Cerebellar nuclear complex (tissue), 1 donor: ENCODE measurements around the gene RAB8A.
"Not testable (repeated sequence)": the region's sequence is repeated elsewhere in the genome, so short reads cannot be mapped to it uniquely, and the experiment has no call there.

Experiments
- DNase-seq, 2 experiments: peaks; one replicate each; lab custom pipeline; 2025; lab: John Stamatoyannopoulos, UW

RAB8A gene

GRCh38 chr19:16112778-16113177 lies 1.1 kb downstream of the RAB8A start:
- DNase-seq, result no peak

GRCh38 chr19:16113727-16114126 lies 2.0 kb downstream of the RAB8A start:
- no peak for DNase-seq

GRCh38 chr19:16115301-16116039 lies 3.8 kb downstream of the RAB8A start:
- no peak for DNase-seq

GRCh38 chr19:16116067-16116466 lies 4.4 kb downstream of the RAB8A start:
- DNase-seq, result no peak

- DNase-seq, result no peak
Observed at GRCh38 chr19:16117594-16118033, 5.9 kb downstream of the RAB8A start.

GRCh38 chr19:16118489-16119033 lies 6.9 kb downstream of the RAB8A start:
- DNase-seq, result no peak

- not testable (repeated sequence) for DNase-seq
Observed at GRCh38 chr19:16119075-16119857, 7.6 kb downstream of the RAB8A start.

- no peak for DNase-seq
Observed at GRCh38 chr19:16121141-16121540, 9.5 kb downstream of the RAB8A start.

- DNase-seq, result no peak
Observed at GRCh38 chr19:16121967-16122366, 10.3 kb downstream of the RAB8A start.

GRCh38 chr19:16124953-16125352 lies 13.3 kb downstream of the RAB8A start:
- no peak for DNase-seq

GRCh38 chr19:16125737-16126495 lies 14.2 kb downstream of the RAB8A start:
- DNase-seq, result no peak

GRCh38 chr19:16127080-16127479 lies 15.4 kb downstream of the RAB8A start:
- DNase-seq, result no peak

GRCh38 chr19:16127776-16128371 lies 16.2 kb downstream of the RAB8A start:
- DNase-seq, result no peak

GRCh38 chr19:16131648-16132047 lies 20.0 kb downstream of the RAB8A start:
- DNase-seq, result no peak

GRCh38 chr19:16133818-16134217 lies 22.1 kb downstream of the RAB8A start:
- no peak for DNase-seq

GRCh38 chr19:16134510-16134909 lies 22.8 kb downstream of the RAB8A start:
- no peak for DNase-seq

- DNase-seq, result no peak
Observed at GRCh38 chr19:16135430-16136127, 23.9 kb downstream of the RAB8A start.

GRCh38 chr19:16136185-16136999 lies 24.7 kb downstream of the RAB8A start:
- no peak for DNase-seq

- DNase-seq, result no peak
Observed at GRCh38 chr19:16139752-16140151, 28.1 kb downstream of the RAB8A start.

GRCh38 chr19:16141043-16141442 lies 29.4 kb downstream of the RAB8A start:
- no peak for DNase-seq
